ENCODE data around the gene SENP7.
"Not testable (repeated sequence)": the region's sequence is repeated elsewhere in the genome, so short reads cannot be mapped to it uniquely, and the experiment has no call there.

SENP7 gene

GRCh38 chr3:101548527-101549105 lies 35.6 kb upstream of the SENP7 start:
- no peak for DNase-seq (ENCODE audit: extremely low spot score)
- ChIA-PET POLR2A (interaction anchor here (1.7 kb wide), 1 partner anchor 13 kb away, joined by 4 read pairs; the partner anchor contains the start of gene TRMT10C), CTCF (no interaction called here)
- TF ChIP-seq FOXA1 (IDR thresholded peaks at IDR 0.05) (no peak), ELF4 (IDR thresholded peaks at IDR 0.05) (no peak), HDGF (IDR thresholded peaks at IDR 0.05; ENCODE audit: borderline replicate concordance) (no peak), SP1 (IDR thresholded peaks at IDR 0.05) (no peak), LEF1 (IDR thresholded peaks at IDR 0.05; ENCODE audit: borderline replicate concordance) (no peak), L3MBTL2 (conservative IDR thresholded peaks at IDR 0.05) (no peak), ARNT (IDR thresholded peaks at IDR 0.05) (no peak), ZNF384 (IDR thresholded peaks at IDR 0.05) (no peak), SUZ12 (IDR thresholded peaks at IDR 0.05) (no peak), CTBP1 (IDR thresholded peaks at IDR 0.05; ENCODE audit: borderline replicate concordance) (no peak), NFRKB (IDR thresholded peaks at IDR 0.05) (no peak), PKNOX1 (IDR thresholded peaks at IDR 0.05) (no peak), FOXK2 (IDR thresholded peaks at IDR 0.05) (no peak), TARDBP (IDR thresholded peaks at IDR 0.05) (no peak), BHLHE40 (IDR thresholded peaks at IDR 0.05; ENCODE audit: borderline replicate concordance) (no peak), FOXM1 (IDR thresholded peaks at IDR 0.05; ENCODE audit: borderline replicate concordance) (no peak)

GRCh38 chr3:101544161-101544850 lies 31.3 kb upstream of the SENP7 start:
- ChIA-PET CTCF (no interaction called here), POLR2A (no interaction called here)
- TF ChIP-seq SUZ12 (IDR thresholded peaks at IDR 0.05) (no peak), ARNT (IDR thresholded peaks at IDR 0.05) (no peak), PKNOX1 (IDR thresholded peaks at IDR 0.05) (no peak), BHLHE40 (IDR thresholded peaks at IDR 0.05; ENCODE audit: borderline replicate concordance) (no peak), SP1 (IDR thresholded peaks at IDR 0.05) (no peak), FOXM1 (IDR thresholded peaks at IDR 0.05; ENCODE audit: borderline replicate concordance) (no peak), TARDBP (IDR thresholded peaks at IDR 0.05) (no peak), LEF1 (IDR thresholded peaks at IDR 0.05; ENCODE audit: borderline replicate concordance) (no peak)
- no peak for DNase-seq (ENCODE audit: extremely low spot score)

GRCh38 chr3:101542957-101543356 lies 29.9 kb upstream of the SENP7 start:
- CTCF ChIA-PET: no interaction called here

GRCh38 chr3:101536955-101537354 lies 23.9 kb upstream of the SENP7 start:
- POLR2A ChIA-PET; DNase-seq (ENCODE audit: extremely low spot score); CTCF ChIA-PET: not testable (repeated sequence)

More at GRCh38 chr3:101542957-101543356, 29.9 kb upstream of the SENP7 start:
- POLR2A ChIA-PET: no interaction called here
- no peak for DNase-seq (ENCODE audit: extremely low spot score)
- no peak for TF ChIP-seq ZNF384 (IDR thresholded peaks at IDR 0.05)
- no peak for TF ChIP-seq TARDBP (IDR thresholded peaks at IDR 0.05)
- TF ChIP-seq ELF4 (IDR thresholded peaks at IDR 0.05): no peak
- no peak for TF ChIP-seq ARNT (IDR thresholded peaks at IDR 0.05)
- TF ChIP-seq CTBP1 (IDR thresholded peaks at IDR 0.05; ENCODE audit: borderline replicate concordance): no peak
- TF ChIP-seq LEF1 (IDR thresholded peaks at IDR 0.05; ENCODE audit: borderline replicate concordance): no peak
- no peak for TF ChIP-seq SP1 (IDR thresholded peaks at IDR 0.05)
- no peak for TF ChIP-seq FOXK2 (IDR thresholded peaks at IDR 0.05)
- no peak for TF ChIP-seq BHLHE40 (IDR thresholded peaks at IDR 0.05; ENCODE audit: borderline replicate concordance)
- no peak for TF ChIP-seq SUZ12 (IDR thresholded peaks at IDR 0.05)

- POLR2A ChIA-PET: no interaction called here
- TF ChIP-seq PKNOX1 (IDR thresholded peaks at IDR 0.05): no peak
- TF ChIP-seq NFRKB (IDR thresholded peaks at IDR 0.05): no peak
- TF ChIP-seq SUZ12 (IDR thresholded peaks at IDR 0.05): no peak
- TF ChIP-seq CTBP1 (IDR thresholded peaks at IDR 0.05; ENCODE audit: borderline replicate concordance): no peak
- no peak for TF ChIP-seq TARDBP (IDR thresholded peaks at IDR 0.05)
- TF ChIP-seq FOXA1 (IDR thresholded peaks at IDR 0.05): no peak
- no peak for TF ChIP-seq SP1 (IDR thresholded peaks at IDR 0.05)
- TF ChIP-seq FOXK2 (IDR thresholded peaks at IDR 0.05): no peak
- DNase-seq (ENCODE audit: extremely low spot score): no peak
- CTCF ChIA-PET: no interaction called here
Observed at GRCh38 chr3:101536266-101536665, 23.3 kb upstream of the SENP7 start.

- no peak for DNase-seq (ENCODE audit: extremely low spot score)
- TF ChIP-seq SP1 (IDR thresholded peaks at IDR 0.05) (no peak), L3MBTL2 (conservative IDR thresholded peaks at IDR 0.05) (no peak), CTBP1 (IDR thresholded peaks at IDR 0.05; ENCODE audit: borderline replicate concordance) (no peak), ELF4 (IDR thresholded peaks at IDR 0.05) (no peak), LEF1 (IDR thresholded peaks at IDR 0.05; ENCODE audit: borderline replicate concordance) (no peak), FOXA1 (IDR thresholded peaks at IDR 0.05) (no peak), FOXK2 (IDR thresholded peaks at IDR 0.05) (no peak), ZNF384 (IDR thresholded peaks at IDR 0.05) (no peak), HDGF (IDR thresholded peaks at IDR 0.05; ENCODE audit: borderline replicate concordance) (no peak), BHLHE40 (IDR thresholded peaks at IDR 0.05; ENCODE audit: borderline replicate concordance) (no peak), PKNOX1 (IDR thresholded peaks at IDR 0.05) (no peak), TARDBP (IDR thresholded peaks at IDR 0.05) (no peak), FOXM1 (IDR thresholded peaks at IDR 0.05; ENCODE audit: borderline replicate concordance) (no peak), ARNT (IDR thresholded peaks at IDR 0.05) (no peak)
- ChIA-PET CTCF (no interaction called here), POLR2A (interaction anchor here (1.2 kb wide), 1 partner anchor 23 kb away, joined by 3 read pairs; no protein-coding TSS in a partner anchor)
Observed at GRCh38 chr3:101535221-101535620, 22.2 kb upstream of the SENP7 start.

Measured in HEK293T (cell line).